Muscle layer of colon (tissue), 2 donors: ENCODE measurements around the gene UVRAG.

Source experiments
- H3K27ac ChIP-seq: one replicate; pipeline ENCODE4 v1.7.0; 2013; ENCODE audit warnings: low read depth, mild to moderate bottlenecking, low read length, moderate library complexity
- H3K27me3 ChIP-seq, 2 donors: one replicate each; pipeline ENCODE4 v1.7.0; 2013; ENCODE audit warnings: low read length in 2 of 2, mild to moderate bottlenecking in 2 of 2; ENCODE audit not compliant: insufficient read depth in 2 of 2, control insufficient read depth in 1 of 2
- H3K36me3 ChIP-seq: one replicate; pipeline ENCODE4 v1.7.0; 2013; ENCODE audit warnings: mild to moderate bottlenecking, low read length; ENCODE audit not compliant: insufficient read depth
- H3K4me1 ChIP-seq: one replicate; pipeline ENCODE4 v1.7.0; 2013; ENCODE audit warnings: mild to moderate bottlenecking, low read length; ENCODE audit not compliant: insufficient read depth
- H3K4me3 ChIP-seq, 2 donors: one replicate each; pipeline ENCODE4 v1.7.0; 2013; ENCODE audit warnings: low read length in 2 of 2, low read depth in 1 of 2, mild to moderate bottlenecking in 1 of 2, moderate library complexity in 1 of 2
- H3K9ac ChIP-seq: one replicate; pipeline ENCODE4 v1.7.0; 2013; ENCODE audit warnings: low read length
- H3K9me3 ChIP-seq: one replicate; pipeline ENCODE4 v1.7.0; 2013; ENCODE audit warnings: mild to moderate bottlenecking, low read length
- donor health status: abdominal sarcoma.
- donor health status: Adenocarcinoma of cecum.

Gene UVRAG

DNA sequence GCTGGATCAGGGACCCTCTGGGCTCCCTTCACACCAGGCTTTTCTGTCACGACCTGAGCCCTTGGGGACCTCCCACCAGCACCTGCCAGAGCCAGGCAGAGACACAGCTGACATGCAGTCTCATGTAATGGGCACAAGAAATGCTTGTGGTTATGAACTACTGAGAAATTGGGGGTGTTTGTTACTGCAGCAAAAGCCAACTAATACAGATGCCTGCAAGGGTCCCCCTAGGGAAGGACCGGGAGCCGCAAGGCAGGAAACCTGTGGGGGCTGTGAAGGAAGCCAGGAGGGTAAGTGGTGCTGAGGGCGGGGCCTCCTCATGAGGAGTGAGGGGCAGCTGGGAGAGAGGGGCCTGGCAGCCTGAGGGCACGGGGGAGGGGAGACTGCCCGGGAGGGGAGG is 374.7 kb downstream of the UVRAG start:
- Histone ChIP-seq H3K27me3 (no peaks in the 10 kb centered on the region), H3K9ac (no peak overlapping the region), H3K4me1 (peaks cover 6% of the 10 kb centered on the region), H3K27ac (no peak overlapping the region), H3K9me3 (no peaks in the 10 kb centered on the region), H3K36me3 (no peaks in the 10 kb centered on the region), H3K4me3 (no peak overlapping the region)

GRCh38 chr11:76190376-76190775 is 375.4 kb downstream of the UVRAG start:
- Histone ChIP-seq H3K36me3 (no peaks in the 10 kb centered on the region), H3K9me3 (no peaks in the 10 kb centered on the region), H3K27ac (no peak overlapping the region)

More at GRCh38 chr11:76190376-76190775, 375.4 kb downstream of the UVRAG start:
- Histone ChIP-seq H3K4me3 (no peak overlapping the region), H3K27me3 (no peaks in the 10 kb centered on the region), H3K4me1 (peaks cover 6% of the 10 kb centered on the region), H3K9ac (no peak overlapping the region)
